NB4 (cell line): ENCODE results near the gene AHCY.

Experiments used
- CTCF ChIP-seq: IDR thresholded peaks from one replicate; pipeline ENCODE4 v1.5.1; 2012; ENCODE audit warnings: low read depth, low read length
- POLR2A ChIP-seq: IDR thresholded peaks from 2 replicates; pipeline ENCODE4 v1.6.1; 2011; ENCODE audit warnings: mild to moderate bottlenecking; ENCODE audit not compliant: insufficient read length; ENCODE audit errors: extremely low read depth

- TF ChIP-seq CTCF = no peak
- TF ChIP-seq POLR2A = no peak
Observed at GRCh38 chr20:34293589-34293988, 9.6 kb downstream of the AHCY start.
